Kidney (tissue), 14 donors: ENCODE data around the gene NGDN. TPM values are rescaled to one million over a fixed set of nuclear protein-coding genes. Genes with fewer than 3 reads are reported as not detected.

ENCODE experiments used
- DNase-seq, 5 donors: peaks; one replicate each; pipeline ENCODE4 v3.0.0-alpha.2; 2013 to 2020
- FAIRE-seq: peaks from 2 replicates; lab custom pipeline; 2012; peaks lifted over from hg19 to GRCh38; lab: Jason Lieb, UNC
- H3K27ac ChIP-seq, 2 donors: one replicate each; pipeline ENCODE4 v1.7.0; 2013; ENCODE audit warnings: low read depth in 2 of 2, low read length in 2 of 2, inconsistent platforms in 1 of 2
- H3K27me3 ChIP-seq: one replicate; pipeline ENCODE4 v1.7.1; 2013; ENCODE audit warnings: low read length, inconsistent platforms; ENCODE audit not compliant: control insufficient read depth, insufficient read depth
- H3K36me3 ChIP-seq, 3 donors: one replicate each; pipeline versions ENCODE4 v1.7.0 to v1.7.1; 2013; ENCODE audit warnings: low read length in 3 of 3, control low read depth in 1 of 3, inconsistent platforms in 1 of 3; ENCODE audit not compliant: insufficient read depth in 3 of 3, control insufficient read depth in 2 of 3
- H3K4me1 ChIP-seq, 3 donors: one replicate each; pipeline versions ENCODE4 v1.7.0 to v1.7.1; 2013; ENCODE audit warnings: low read length in 3 of 3, inconsistent platforms in 1 of 3, low read depth in 1 of 3; ENCODE audit not compliant: control insufficient read depth in 2 of 3, insufficient read depth in 2 of 3
- H3K4me3 ChIP-seq, 3 donors: one replicate each; pipeline versions ENCODE4 v1.7.0 to v1.8.1; 2013; ENCODE audit warnings: low read length in 3 of 3, control low read depth in 1 of 3, inconsistent platforms in 1 of 3
- H3K9ac ChIP-seq, 3 donors: one replicate each; pipeline versions ENCODE4 v1.7.0 to v1.7.1; 2013; ENCODE audit warnings: low read length in 3 of 3, control low read depth in 1 of 3, inconsistent platforms in 1 of 3
- H3K9me3 ChIP-seq, 3 donors: one replicate each; pipeline versions ENCODE4 v1.7.0 to v1.7.1; 2013; ENCODE audit warnings: low read length in 3 of 3, control low read depth in 1 of 3, inconsistent platforms in 1 of 3; ENCODE audit not compliant: control insufficient read depth in 2 of 3, insufficient read depth in 1 of 3
- intact Hi-C: fragments of 100-400 bp; cut with DNase I; formaldehyde crosslinking; loops from one replicate; pipeline ENCODE4 v1.11.1; 2022
- polyA plus RNA-seq: library from polyadenylated mRNA; stranded (reverse); fragments of 350-450 nt; fragmentation: Illumina TruSeq; extraction: RNeasy Lipid Tissue Mini Kit (QIAGEN cat#74804); gene quantifications from one replicate; pipeline ENCODE4 v1.2.3, GENCODE V29; 2014; ENCODE audit warnings: low read depth, low replicate concordance; ENCODE audit not compliant: insufficient read depth
- total RNA-seq: library from RNA; stranded (reverse); fragmentation: NEBNext Ultra II Directional; extraction: Animal tissue kit (Norgen Biotek cat#: 25700); gene quantifications from one replicate; pipeline ENCODE4 v1.2.1, GENCODE V29; 2021
- TF ChIP-seq, protein P1 (sequence below): IDR thresholded peaks from 3 replicates; pipeline ENCODE4 v1.5.1; 2012; ENCODE audit warnings: mild to moderate bottlenecking, moderate library complexity, borderline replicate concordance; ENCODE audit not compliant: insufficient read depth; ENCODE audit errors: extremely low read depth
- donor health status: control.
- donor health status: control.
- donor health status: control.
- donor health status: control.
- donor health status: control.
- donor health status: DM: yes; HTN: yes; CAD: no.
- donor health status: Normal renal cell carcinoma (clear cell type).

Gene NGDN
- total and polyA plus RNA-seq, 2 donors from 2014 or later = 35.6 to 37.6 TPM

DNA sequence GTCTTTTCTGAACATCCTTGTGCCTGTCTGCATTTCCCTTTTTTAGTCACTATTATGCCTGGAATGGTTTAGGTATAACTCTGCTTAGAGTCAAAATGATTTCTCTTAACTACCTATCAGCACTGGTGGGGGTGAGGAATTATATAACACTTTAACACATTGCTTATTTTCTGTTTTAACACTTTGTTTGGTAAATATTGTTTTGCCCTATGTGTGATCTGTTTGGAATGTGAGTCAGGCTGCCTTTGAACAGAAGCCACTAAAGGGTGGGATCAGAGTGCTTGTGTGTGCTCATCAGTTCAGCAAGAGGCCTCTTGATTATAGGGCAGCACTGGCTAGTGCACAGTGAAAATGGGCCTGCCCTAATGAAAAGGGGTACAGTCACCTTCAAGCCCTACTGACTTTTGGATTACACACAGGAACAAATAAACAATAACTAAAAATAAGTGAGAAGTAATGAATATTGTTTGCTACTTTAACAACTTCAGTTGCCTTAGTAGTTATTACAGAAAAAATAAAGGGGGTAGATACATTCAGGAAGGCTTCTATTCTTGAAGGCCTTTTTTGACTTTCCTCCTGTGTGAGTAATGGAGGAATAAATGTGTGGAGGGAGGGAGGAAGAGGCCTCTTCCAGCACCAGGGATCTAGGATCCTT lies 23.2 kb downstream of the NGDN start:
- intact Hi-C loops = no loop called here

DNA sequence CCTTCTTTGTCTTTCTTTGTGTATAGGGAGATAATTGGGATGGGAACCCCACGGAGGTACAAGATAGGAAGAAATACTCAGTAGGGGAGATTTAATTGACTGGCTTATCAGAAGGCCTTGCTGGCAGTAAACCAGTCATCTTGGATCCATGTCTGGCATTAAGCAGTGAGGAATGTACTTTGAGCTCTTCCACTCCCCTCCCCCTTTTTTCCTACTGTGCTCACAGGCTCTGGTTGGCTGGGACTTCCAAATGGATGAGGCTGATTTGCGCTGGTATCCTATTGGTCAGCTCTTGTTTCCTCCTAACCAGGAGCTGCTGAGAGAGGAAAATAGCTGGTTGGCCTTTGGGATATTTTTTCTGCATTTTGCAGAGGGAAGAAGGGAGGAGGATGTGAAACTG lies 24.7 kb downstream of the NGDN start:
- H3K4me1 ChIP-seq = no peaks in the 10 kb centered on the region
- DNase-seq (peak in 2 of 5 donors; percentile 8 to 40), FAIRE-seq (no peak)
- no peak overlapping the region for H3K4me3 ChIP-seq
- intact Hi-C loops = no loop called here
- H3K36me3 ChIP-seq = no peaks in the 10 kb centered on the region
- no peaks in the 10 kb centered on the region for H3K9me3 ChIP-seq
- H3K9ac ChIP-seq = no peak overlapping the region
- no peak overlapping the region for H3K27ac ChIP-seq
- H3K27me3 ChIP-seq = no peaks in the 10 kb centered on the region
- TF ChIP-seq, protein P1, sequence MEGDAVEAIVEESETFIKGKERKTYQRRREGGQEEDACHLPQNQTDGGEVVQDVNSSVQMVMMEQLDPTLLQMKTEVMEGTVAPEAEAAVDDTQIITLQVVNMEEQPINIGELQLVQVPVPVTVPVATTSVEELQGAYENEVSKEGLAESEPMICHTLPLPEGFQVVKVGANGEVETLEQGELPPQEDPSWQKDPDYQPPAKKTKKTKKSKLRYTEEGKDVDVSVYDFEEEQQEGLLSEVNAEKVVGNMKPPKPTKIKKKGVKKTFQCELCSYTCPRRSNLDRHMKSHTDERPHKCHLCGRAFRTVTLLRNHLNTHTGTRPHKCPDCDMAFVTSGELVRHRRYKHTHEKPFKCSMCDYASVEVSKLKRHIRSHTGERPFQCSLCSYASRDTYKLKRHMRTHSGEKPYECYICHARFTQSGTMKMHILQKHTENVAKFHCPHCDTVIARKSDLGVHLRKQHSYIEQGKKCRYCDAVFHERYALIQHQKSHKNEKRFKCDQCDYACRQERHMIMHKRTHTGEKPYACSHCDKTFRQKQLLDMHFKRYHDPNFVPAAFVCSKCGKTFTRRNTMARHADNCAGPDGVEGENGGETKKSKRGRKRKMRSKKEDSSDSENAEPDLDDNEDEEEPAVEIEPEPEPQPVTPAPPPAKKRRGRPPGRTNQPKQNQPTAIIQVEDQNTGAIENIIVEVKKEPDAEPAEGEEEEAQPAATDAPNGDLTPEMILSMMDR = no peak

More for the DNA sequence above, 23.2 kb downstream of the NGDN start:
- no peak overlapping the region for H3K27ac ChIP-seq
- no peaks in the 10 kb centered on the region for H3K27me3 ChIP-seq
- TF ChIP-seq, protein P1 = no peak
- H3K9me3 ChIP-seq = no peaks in the 10 kb centered on the region
- H3K4me3 ChIP-seq = no peak overlapping the region
- no peaks in the 10 kb centered on the region for H3K36me3 ChIP-seq
- no peaks in the 10 kb centered on the region for H3K4me1 ChIP-seq
- FAIRE-seq (no peak), DNase-seq (no peak)
- no peak overlapping the region for H3K9ac ChIP-seq

- Histone ChIP-seq H3K9me3 (no peaks in the 10 kb centered on the region), H3K27me3 (no peaks in the 10 kb centered on the region), H3K27ac (no peak overlapping the region), H3K9ac (no peak overlapping the region), H3K4me3 (no peak overlapping the region), H3K4me1 (no peaks in the 10 kb centered on the region), H3K36me3 (no peaks in the 10 kb centered on the region)
- TF ChIP-seq, protein P1 = no peak
- FAIRE-seq = no peak
- DNase-seq = no peak
- intact Hi-C loops = no loop called here
These were observed 42.7 kb downstream of the NGDN start for GRCh38 chr14:23512156-23512555.
